Cardiac septum (tissue), 1 donor: ENCODE measurements around the gene ZNF831. TPM values are rescaled to one million over a fixed set of nuclear protein-coding genes. Genes with fewer than 3 reads are reported as not detected.

Experiments used
- DNase-seq: peaks from one replicate; pipeline ENCODE4 v3.0.0-alpha.2; 2020; ENCODE audit warnings: low spot score
- intact Hi-C: fragments of 100-400 bp; cut with DNase I; formaldehyde crosslinking; loops from one replicate; pipeline ENCODE4 v1.14.0; 2022
- long read RNA-seq: library from polyadenylated mRNA; unstranded; transcript quantifications from one replicate; pipeline ENCODE4 v2.0.0, GENCODE V29; 2021
- total RNA-seq: library from RNA; stranded (reverse); fragmentation: NEBNext Ultra II Directional; extraction: Animal tissue kit (Norgen Biotek cat#: 25700); gene quantifications from one replicate; pipeline ENCODE4 v1.2.1, GENCODE V29; 2021
- donor health status: DM: no; HTN: no; CAD: no.

Gene ZNF831
- 0.05 TPM for total RNA-seq
- long read RNA-seq = 0 reads

DNA sequence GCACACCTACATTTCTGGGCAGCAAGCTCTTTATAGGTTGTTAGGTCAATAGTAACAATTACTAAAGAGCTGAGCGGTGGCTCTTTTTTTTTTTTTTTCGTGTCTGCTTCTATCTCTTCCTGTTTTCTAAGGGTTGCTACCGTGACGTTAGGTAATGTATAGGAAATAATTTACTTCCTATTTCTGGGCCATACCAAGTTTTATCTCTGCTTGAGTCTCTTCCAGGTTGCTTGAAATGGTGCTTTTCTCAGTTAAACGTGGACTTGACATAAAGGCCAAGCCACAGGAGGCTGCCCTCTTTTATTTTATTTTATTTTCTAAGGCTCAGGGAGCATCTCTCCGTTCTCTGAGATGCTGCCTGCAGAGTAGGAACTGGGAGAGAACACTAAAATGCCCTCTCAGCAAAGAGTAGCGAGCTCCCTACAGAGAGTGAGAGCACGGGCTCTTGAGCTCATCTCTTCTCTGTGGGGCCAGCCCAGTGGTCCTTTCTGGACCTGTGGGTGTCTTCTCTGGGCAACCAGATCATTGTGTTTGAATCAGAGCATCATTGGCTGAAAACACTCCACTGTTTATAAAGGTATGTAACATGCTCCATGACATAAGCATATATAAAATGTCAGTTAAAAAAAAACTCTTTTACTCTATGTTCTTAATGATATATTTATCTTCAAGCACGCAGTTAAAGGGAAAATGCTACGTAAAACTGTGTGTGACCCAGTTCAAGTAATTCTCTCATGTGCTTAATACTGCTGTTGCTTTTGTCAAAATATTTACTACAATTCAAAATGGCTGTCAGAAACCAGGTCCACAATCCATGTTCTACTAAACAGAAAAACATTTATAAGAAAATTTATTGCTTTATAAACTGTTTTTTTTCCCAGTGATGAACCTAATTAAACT lies at the start of gene ZNF831:
TSS of gene ZNF831 (plus strand) at position 191 of the 900 bp plus-strand sequence. CDS start 27,199 bp downstream, outside the sequence.
- intact Hi-C loops = no loop called here
- DNase-seq = no peak

- intact Hi-C loops = no loop called here
- no peak for DNase-seq
Measured at GRCh38 chr20:59117526-59117925, 46.1 kb upstream of the ZNF831 start.

GRCh38 chr20:59118855-59119254 lies 44.8 kb upstream of the ZNF831 start:
- intact Hi-C loops = no loop called here
- DNase-seq = no peak

- intact Hi-C loops = no loop called here
- no peak for DNase-seq
Measured at GRCh38 chr20:59120491-59120890, 43.1 kb upstream of the ZNF831 start.

DNA sequence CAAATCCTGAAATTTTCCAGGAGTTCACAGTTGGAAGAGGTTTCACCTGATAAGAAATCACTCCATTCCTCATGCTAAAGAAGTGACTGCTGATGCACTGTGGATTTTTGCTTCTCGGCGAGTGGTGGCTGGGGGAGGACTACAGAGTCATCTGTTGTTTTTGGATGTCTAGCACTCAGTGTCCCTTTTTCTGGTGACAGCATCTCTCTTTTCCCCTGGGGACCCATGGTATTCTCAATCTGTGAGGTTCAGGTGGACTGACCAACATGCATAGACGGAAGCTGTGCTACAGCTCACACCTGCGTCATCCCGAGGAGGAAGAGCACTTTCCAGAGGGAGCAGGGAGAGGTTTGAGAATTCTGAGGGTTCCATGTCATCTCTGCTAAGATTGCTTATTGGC lies 42.7 kb upstream of the ZNF831 start:
- intact Hi-C loops = no loop called here
- DNase-seq = no peak

DNA sequence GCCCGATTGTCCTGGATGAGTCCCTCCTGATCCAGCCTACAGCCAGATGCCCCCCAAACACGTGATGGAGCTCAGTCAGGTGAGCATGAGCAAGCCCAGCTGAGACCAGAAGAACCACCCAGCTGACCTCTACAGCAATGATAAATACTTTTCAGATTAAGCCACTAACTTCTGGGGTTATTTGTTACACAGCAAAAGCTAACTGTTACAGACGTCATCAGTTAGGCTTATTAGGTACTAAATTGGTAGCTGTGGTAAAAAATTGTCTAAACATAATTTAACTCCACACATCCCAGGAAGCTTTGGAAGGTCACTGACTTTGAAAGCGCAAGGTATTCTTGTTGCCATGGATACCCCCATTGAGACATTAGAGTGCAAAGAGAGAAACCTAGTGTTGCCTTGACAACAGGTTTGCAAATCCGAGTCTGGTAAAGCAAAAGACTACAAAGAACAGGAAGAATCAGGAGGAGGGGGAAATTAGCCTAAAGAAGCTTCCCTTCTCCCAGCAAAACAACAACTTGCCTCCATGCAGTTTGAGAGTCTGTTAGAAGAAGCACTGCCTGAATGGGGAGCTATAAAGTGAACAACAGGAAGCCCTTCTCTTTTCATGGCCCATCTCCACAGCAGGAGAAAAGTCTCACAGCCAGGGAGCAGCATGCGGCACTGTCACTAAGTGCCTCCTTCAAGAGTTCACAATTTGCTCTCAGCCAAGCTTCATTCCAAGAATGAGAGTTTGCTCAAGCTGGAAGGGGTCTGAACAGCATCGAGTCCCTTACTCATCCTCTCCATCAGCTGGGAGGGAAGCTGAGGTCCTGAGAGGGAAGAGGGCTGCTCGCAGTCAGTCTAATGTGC lies 41.7 kb upstream of the ZNF831 start:
- intact Hi-C loops = no loop called here
- no peak for DNase-seq

DNA sequence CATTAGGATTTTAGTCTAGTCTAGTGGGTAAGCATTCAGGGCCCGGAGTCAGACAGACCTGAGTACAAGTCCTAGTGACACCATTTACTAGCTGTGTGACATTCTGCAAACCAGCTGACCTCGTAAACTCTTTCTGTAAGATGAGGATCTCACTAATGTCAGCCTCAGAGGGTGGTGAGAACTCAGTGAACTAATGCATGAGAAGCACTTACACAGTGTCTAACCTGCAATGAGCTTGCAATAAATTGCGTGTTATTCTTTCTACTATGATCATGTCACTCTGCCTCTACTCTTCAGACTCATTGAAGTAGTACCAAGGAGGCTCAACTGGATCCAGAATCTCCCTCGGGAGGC lies 41.1 kb upstream of the ZNF831 start:
- no peak for DNase-seq

DNA sequence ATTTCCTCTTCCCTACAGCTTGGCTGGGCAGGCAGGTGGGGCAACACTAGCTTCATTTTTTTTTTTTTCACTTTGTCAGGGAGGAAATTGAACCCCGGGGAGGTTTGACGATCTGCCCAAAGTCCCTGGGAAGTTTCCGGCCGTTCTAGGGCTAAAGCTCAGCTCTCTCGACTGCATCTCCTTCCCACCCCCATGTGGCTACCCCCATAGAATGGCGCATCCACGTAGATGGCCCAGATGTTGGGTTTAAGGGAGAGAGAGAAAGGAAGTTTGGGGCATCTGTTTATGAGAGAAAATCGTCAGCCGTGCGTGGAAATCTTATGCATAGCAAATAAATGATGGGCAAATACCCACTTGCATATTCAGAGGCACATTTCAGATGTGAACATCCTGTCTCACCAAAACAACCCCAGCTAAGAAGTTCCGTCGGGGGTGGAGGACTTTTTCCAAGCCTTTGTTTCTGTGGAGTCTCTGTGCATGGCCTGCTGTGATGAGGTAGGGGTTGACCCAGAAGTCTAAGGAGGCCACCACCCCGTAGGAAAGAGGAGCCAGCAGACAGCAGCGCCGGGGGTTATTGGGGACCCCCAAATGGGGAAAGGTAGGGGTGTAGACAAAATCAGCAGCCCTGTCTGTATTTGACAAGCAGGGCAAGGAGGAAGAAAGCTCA lies 40.5 kb upstream of the ZNF831 start:
- DNase-seq = no peak
- intact Hi-C loops = no loop called here

More for the DNA sequence above, 41.1 kb upstream of the ZNF831 start:
- intact Hi-C loops = no loop called here

DNA sequence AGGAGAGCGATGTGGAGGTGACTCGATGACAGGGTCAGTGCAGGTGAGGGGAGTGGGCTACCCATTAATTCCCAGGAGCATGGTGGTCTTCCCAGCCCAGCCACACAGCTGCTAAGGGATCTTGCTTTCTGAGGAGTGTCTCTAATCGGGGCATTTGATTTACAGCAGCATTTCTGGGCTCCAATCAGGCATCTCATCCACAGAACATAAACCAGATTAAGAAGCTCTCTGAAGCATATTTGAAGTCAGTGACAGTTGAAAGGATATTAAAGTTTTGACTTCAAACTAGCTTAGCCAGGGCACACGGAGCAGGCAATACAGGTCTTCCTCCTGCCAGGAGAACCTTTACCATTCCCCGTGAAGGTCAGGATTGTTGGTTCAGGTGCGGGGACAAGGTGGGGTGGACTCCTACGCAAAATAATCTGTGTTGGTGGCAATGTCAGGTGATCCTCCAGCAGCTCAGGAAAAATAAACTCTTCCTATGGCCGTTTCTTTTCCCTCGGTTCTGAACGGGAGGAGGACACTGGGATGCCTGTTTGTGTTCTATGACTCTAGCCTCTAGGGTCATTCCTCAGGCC lies 39.9 kb upstream of the ZNF831 start:
- intact Hi-C loops = no loop called here
- no peak for DNase-seq

DNA sequence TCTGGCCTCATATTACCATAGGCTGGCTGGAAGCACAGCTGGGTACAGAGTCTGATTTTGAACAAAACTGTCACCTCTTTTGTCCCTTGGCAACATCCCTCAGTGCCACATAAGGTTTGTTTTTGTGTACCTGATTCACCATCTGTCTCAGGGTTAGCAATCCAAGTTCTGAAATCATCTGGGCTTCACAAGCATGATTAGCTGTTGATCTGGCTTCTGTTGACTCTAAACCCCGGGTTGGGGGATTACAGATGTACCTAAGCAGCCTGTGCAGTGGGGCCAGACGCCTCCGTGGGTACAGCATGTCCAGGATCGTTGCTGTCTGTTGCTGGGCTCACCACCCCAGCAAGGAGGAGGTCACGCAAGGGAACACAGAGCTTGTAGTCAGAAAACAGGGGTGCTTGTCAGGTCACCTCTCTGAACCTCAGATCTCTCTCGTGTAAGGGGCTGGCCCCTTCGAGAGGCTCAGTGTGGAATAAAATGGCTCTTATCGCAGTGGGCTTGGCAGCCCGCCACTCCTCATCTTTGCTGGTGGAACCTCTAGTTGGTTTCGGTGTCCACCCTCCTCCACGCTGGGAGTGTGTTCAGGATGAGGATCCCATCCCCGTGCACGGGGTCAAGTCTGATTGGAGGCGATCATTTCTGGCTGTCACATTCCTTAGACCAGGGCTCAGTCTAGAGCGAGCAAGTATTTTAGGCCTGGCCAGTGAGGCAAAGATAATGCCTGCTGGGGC lies 39.2 kb upstream of the ZNF831 start:
- intact Hi-C loops = no loop called here

GRCh38 chr20:59125332-59125731 lies 38.3 kb upstream of the ZNF831 start:
- DNase-seq = no peak
- intact Hi-C loops = no loop called here

More for the DNA sequence above, 39.2 kb upstream of the ZNF831 start:
- no peak for DNase-seq

DNA sequence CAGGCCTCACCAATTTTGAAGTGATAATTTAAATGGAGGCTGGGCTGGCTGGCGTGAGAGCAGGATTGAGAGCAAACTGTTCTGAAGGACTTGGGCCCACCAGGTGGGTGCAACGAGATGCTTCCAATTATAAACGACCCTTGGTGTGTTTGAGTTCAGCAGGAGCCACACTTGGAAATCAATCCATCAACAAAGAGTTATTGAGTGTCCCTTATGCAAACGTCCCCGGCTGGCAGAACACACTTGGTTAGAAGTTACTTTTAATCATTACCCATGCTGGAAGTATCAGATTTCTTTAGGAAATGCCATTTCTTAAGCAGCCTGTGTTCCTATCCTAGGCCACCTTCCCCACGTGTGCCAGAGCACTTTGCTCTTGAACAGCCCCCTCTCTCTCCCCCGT lies 37.8 kb upstream of the ZNF831 start:
- no peak for DNase-seq
- intact Hi-C loops = no loop called here

DNA sequence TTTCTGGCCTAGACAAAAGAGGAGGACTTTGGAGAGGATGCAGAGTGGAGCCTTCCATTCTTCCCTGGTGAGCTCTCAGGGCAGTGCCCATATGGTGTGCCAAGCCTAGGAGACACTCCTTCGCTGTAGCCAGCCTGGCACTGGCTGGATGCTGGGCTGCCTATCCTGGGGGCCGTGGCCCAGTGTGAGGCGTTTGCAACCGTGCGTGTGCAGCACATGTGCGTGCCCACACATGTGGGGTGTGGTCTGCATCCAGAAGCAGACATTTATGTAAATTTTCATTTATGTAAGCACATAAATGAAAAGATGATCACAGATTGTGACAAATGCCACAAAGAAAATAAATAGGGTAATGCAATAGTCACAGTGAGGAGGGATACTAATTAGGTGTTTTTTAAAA lies 35.8 kb upstream of the ZNF831 start:
- DNase-seq = peak; percentile 29
- intact Hi-C loops = no loop called here

DNA sequence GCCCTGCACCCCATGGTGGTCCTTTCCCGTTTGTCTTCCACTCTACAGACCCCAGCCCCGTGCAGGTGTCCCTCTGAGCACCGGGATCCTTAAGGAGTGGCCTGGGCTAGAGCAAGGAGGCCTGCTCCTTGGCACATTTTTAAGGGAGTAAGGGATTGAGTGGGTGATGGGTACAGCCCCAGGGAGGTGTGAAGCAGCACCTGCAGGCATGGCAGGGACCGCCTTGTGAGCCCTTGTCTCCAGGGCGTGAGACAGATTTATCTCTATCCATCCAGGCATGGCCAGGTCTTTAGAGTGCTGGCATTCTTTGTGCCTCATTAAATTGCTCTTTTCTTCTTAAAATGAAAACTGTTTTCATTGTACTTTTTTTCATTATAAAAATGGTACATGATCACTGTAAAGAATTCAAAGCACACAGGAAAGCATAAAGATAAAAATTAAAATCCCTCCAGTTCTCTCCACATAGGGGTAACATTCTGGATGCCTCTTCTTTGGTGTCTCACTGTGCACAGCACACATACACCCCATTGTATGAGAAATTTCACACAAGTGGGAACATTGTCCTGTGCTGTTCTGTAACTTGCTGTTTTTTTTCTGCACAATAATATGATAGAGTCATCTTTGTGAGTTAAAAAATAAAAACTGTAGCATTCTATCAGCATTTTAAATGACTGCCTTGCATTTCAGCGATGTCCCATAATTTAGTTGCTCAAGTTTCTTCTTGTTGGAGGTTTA lies 31.9 kb upstream of the ZNF831 start:
- intact Hi-C loops = no loop called here
- peak; percentile 31 for DNase-seq

DNA sequence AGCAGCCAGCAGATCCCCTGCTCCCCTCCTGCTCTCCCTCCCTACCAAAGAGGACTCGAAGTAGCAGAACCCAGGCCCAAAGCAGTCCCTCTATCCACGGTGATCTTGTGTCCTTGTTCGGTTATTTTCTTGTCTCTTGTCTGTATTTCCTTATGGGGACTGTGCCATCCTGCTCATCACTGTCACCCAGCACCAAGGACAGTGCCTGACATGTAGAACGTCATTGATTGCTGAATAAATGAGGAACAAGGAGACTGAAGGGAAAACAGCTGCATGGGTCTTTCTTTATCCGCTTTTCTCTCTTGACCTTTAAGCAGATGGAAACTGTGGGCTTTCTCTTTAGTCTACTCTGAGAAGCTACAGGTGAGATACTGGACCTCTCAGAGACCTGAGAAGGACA lies 29.4 kb upstream of the ZNF831 start:
- intact Hi-C loops = no loop called here
- DNase-seq = peak; percentile 7

- peak; percentile 27 for DNase-seq
- intact Hi-C loops = no loop called here
Measured at GRCh38 chr20:59135093-59135492, 28.5 kb upstream of the ZNF831 start.

DNA sequence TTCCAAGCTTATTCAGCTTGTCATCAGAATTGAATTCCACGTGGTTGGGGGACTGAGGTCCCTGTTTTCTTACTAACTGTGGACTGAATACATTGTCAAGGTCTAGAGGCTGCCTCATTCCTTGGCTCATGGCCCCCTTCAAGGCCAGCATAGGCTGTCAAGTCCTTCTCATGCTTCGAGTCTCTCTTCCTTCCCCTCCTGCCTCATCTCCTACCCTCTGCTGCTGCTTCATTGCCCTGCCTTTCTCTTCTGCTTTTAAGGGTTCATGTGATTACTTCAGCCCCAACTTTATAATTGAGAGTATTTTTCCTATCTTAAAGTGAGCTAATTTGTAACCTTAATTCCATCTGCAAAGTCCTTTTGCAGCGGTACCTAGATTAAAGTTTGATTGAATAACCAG lies 27.6 kb upstream of the ZNF831 start:
- DNase-seq = peak; percentile 1
- intact Hi-C loops = no loop called here

- peak; percentile 82 for DNase-seq
- intact Hi-C loops = no loop called here
Measured at GRCh38 chr20:59137532-59137931, 26.1 kb upstream of the ZNF831 start.
